T-helper 2 cell treated with Interferon-gamma antibody and Interleukin-4, amounts not matched to agents 5 μg/mL and 100 μg/mL, for 36 hours (primary cell): ENCODE results near the gene ANKRD11.

Source experiments
- DNase-seq: peaks from one replicate; pipeline ENCODE4 v3.0.0; 2021; ENCODE audit warnings: low spot score
- H3K27ac Mint-ChIP-seq: one replicate; pipeline ENCODE4 v1.8.0; 2021; ENCODE audit warnings: mild to moderate bottlenecking, mixed read lengths
- H3K27me3 Mint-ChIP-seq: one replicate; pipeline ENCODE4 v1.8.0; 2021; ENCODE audit warnings: low read depth, mixed read lengths
- H3K36me3 Mint-ChIP-seq: one replicate; pipeline ENCODE4 v1.8.0; 2021; ENCODE audit warnings: low read depth, mixed read lengths
- H3K4me1 Mint-ChIP-seq: one replicate; pipeline ENCODE4 v1.8.0; 2021; ENCODE audit warnings: low read depth, mixed read lengths
- H3K4me3 Mint-ChIP-seq: one replicate; pipeline ENCODE4 v1.8.0; 2022; ENCODE audit warnings: mild to moderate bottlenecking, moderate library complexity, mixed read lengths
- H3K9me3 Mint-ChIP-seq: one replicate; pipeline ENCODE4 v1.8.0; 2021; ENCODE audit warnings: mixed read lengths

Gene ANKRD11

DNA sequence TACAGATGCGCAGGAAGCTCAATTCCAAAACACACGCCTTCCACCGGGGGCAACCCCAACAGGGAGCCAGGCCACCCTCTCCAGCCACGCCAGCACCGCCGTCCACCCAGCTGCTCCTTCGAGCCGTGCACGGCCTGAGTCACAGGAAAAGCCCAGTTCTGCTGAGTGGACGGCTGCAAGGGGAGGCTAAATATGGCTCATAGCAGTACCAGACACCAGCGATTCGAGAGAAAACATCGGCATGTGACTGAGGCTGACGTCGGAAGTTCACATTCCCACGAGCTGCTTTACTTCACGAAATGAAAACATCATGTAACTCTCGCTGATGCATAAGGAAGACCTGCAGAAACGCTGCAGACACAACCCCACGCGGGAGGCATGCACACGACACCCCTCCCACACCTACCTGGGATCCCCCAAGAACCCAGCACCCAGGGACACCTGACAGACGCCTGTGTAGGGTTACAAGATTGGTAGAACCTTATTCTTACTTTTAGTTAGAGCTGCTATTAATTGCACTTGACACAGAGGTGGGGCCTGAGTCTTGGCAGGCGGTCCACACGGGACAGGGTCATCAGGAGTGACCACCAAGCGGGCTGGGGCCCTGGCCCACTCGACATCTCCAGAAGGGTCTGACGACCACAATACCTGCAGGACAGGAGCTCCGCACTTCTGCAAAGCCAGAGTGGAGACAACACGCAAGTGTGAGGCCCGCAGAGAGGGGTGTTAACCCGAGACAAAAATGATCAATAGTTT lies 116.8 kb downstream of the ANKRD11 start:
- Mint-ChIP-seq H3K4me1 (peaks cover 35% of the 10 kb centered on the region), H3K9me3 (no peaks in the 10 kb centered on the region), H3K4me3 (no peak overlapping the region), H3K27me3 (no peaks in the 10 kb centered on the region), H3K27ac (no peak overlapping the region), H3K36me3 (peaks cover 25% of the 10 kb centered on the region)
- no peak for DNase-seq

DNA sequence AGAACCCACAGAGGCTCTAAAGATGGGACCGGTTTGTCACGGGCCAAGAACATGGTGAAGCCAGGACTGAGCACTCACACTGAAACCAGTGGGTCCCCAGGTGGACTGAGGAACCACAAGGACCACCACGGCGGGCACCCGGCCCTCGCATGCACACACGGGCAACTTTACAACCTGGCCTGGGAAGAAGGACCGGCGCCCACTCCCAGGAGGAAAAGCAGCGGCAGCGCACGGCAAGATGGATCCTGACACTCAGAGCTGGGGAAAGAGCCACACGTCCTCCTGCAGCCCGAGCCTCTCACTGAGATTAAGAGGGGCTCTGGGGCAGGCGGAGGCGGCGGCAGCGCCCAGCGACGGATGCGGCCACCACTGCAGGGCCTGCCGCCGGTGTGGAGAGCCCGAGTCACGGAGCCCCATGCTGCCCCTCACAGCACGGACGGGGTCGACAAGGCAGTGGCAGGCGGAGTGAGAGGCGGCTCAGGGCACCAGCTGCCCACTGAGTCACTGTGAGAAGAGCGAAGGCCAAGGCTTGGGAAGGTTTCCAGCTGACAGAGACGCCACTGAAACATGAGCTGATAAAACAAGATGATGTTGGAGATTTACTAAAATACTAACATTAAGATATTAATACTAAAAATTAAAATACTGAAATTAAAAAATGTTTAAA lies 118.3 kb downstream of the ANKRD11 start:
- Mint-ChIP-seq H3K4me1 (peaks cover 32% of the 10 kb centered on the region), H3K9me3 (no peaks in the 10 kb centered on the region), H3K4me3 (no peak overlapping the region), H3K36me3 (peaks cover 19% of the 10 kb centered on the region), H3K27me3 (no peaks in the 10 kb centered on the region), H3K27ac (no peak overlapping the region)
- DNase-seq = no peak

DNA sequence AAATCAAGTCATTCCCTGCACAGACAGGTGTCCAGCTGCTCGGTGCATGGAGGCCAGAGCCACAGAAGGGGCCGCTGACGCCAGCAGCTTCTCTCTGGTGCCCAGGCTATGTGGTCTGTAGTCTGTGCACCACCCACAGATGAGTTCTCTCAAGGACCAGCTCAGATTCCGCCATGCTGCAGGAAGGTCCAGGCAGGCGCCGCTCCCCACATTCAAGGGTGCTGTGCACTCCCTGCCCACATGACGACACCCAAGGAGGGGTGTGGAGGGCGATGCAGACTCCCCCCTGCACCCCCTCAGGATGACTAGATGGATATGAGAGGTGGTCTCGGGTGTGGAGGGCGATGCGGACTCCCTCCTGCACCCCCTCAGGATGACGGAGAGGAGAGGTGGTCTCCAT lies 119.0 kb downstream of the ANKRD11 start:
- Mint-ChIP-seq H3K27me3 (no peaks in the 10 kb centered on the region), H3K27ac (no peak overlapping the region), H3K36me3 (peaks cover 13% of the 10 kb centered on the region), H3K9me3 (no peaks in the 10 kb centered on the region), H3K4me3 (no peak overlapping the region), H3K4me1 (peaks cover 34% of the 10 kb centered on the region)
- no peak for DNase-seq

DNA sequence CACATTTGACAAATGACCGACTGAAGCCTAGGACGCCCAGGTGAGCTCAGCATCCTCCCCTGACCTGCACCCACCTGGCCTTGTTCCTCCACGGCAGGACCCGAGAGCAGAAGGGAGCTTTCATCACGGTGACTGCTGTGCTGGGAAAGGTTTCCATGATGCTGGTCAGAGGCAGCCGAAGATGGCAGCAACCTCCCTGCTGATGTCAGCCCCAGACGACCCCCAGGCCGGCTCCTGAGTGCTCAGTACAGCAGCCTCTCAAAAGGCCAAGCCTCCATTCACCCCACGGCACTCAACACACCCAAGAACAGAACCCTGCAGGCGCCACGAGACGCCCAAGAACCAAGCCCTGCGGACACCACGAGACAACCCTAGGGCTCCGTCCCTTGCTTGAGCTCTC lies 119.8 kb downstream of the ANKRD11 start:
- H3K27me3 Mint-ChIP-seq = no peaks in the 10 kb centered on the region
- H3K27ac Mint-ChIP-seq = no peak overlapping the region
- H3K4me3 Mint-ChIP-seq = no peak overlapping the region
- H3K36me3 Mint-ChIP-seq = peaks cover 14% of the 10 kb centered on the region
- peaks cover 39% of the 10 kb centered on the region for H3K4me1 Mint-ChIP-seq
- DNase-seq = no peak
- no peaks in the 10 kb centered on the region for H3K9me3 Mint-ChIP-seq

DNA sequence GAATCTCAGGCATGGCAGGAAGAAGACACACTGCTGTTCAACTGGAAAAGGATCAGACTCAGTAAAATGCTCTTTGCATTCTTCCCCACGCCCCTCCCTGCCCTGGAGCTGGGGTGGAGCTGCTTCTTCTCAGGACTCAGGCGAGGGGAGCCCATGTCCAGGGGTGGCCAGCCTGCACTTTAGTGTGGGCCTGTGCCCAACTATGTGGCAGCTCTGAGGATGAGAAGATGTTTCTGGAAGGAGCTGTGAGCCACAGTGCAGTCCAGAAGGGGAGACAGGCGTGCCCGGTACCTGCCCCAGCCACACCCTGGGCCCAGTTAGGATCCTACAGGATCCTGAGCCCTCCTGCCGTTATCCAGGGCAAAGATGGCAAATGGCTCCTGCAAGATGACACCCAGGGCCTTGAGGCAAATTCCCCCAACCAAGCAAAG lies 120.3 kb downstream of the ANKRD11 start:
- Mint-ChIP-seq H3K9me3 (no peaks in the 10 kb centered on the region), H3K4me1 (peaks cover 43% of the 10 kb centered on the region), H3K36me3 (peaks cover 18% of the 10 kb centered on the region), H3K27me3 (no peaks in the 10 kb centered on the region), H3K4me3 (no peak overlapping the region), H3K27ac (no peak overlapping the region)
- no peak for DNase-seq

DNA sequence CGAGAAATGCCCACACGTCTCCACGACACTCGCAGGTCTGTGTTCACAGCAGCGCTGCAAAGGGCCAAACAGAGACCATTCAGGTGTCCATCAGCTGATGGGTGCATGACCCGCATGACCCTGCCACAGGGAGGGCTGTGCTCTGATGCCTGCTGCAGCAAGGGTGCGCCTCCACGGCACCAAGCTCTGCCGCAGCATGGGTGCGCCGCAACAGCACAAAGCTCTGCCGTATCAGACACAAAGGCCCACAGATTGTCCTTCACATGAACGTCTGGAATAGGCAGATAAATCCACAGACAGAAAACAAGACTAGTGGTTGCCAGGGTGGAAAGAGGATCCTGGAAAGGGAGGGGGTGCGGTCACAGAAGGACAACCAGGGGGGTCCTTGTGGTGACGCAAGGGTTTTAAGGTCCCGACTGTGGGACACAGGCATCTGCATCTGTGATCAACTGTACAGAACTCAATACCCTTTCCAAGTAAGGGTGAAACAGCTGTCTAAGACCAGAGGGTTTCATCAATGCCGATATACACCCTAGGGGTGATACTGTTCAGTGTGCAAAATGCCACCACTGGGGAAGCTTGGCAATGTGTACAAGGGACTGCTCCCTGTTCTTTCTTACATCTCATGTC lies 121.0 kb downstream of the ANKRD11 start:
- Mint-ChIP-seq H3K4me1 (peaks cover 47% of the 10 kb centered on the region), H3K27ac (peak overlapping the region; percentile 45), H3K9me3 (no peaks in the 10 kb centered on the region), H3K36me3 (peaks cover 17% of the 10 kb centered on the region), H3K27me3 (no peaks in the 10 kb centered on the region), H3K4me3 (no peak overlapping the region)
- DNase-seq = no peak

DNA sequence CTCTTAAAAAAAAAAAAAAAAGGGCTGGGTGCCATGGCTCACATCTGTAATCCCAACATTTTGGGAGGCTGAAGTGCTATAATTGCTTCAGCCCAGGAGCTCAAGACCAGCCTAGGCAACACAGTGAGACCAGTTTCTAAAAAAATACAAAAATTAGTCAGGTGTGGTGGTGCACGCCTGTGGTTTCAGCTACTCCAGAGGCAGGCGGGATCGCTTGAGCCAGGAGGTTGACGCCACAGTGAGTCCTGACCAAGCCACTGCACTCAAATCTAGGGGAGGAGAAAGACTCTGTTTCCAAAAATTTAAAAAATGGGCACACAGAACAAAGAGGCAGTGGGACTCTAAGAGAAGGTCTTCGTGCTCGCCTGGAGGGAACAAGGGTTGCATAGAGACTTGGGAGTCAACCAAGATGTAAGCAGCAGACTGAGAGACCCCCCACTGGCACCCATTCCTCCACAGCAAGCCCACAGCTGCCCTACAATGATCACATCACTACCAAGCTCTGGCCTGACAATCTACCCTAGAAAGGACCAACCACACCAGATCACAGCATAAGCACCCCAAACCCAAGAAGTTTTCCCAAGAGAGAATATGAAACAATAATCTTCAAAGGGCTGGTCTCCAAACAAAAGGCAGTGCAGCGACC lies 121.6 kb downstream of the ANKRD11 start:
- Mint-ChIP-seq H3K9me3 (no peaks in the 10 kb centered on the region), H3K4me1 (peaks cover 53% of the 10 kb centered on the region), H3K36me3 (peaks cover 20% of the 10 kb centered on the region), H3K4me3 (no peak overlapping the region), H3K27me3 (no peaks in the 10 kb centered on the region), H3K27ac (peak overlapping the region; percentile 75)
- no peak for DNase-seq

DNA sequence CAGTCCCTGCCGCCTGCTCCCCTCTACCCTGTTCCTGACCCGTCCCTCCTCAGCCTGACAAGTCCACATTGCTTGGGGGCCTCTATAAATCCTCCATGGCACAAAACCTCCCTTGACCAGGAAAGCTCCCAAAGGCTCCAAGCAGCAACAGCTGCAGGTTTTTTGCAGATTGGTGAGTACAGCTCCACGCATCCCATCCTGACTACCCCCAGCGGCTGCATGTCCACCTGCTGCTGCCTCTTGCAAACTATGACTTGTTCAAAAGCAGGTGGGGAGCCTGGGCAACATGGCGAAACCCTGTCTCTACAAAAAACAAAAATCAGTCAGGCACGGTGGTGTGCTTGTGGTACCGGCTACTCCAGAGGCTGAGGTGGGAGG lies 122.8 kb downstream of the ANKRD11 start:
- Mint-ChIP-seq H3K9me3 (no peaks in the 10 kb centered on the region), H3K27me3 (no peaks in the 10 kb centered on the region), H3K4me3 (no peak overlapping the region), H3K4me1 (peaks cover 59% of the 10 kb centered on the region), H3K36me3 (peaks cover 18% of the 10 kb centered on the region), H3K27ac (no peak overlapping the region)
- DNase-seq = no peak

DNA sequence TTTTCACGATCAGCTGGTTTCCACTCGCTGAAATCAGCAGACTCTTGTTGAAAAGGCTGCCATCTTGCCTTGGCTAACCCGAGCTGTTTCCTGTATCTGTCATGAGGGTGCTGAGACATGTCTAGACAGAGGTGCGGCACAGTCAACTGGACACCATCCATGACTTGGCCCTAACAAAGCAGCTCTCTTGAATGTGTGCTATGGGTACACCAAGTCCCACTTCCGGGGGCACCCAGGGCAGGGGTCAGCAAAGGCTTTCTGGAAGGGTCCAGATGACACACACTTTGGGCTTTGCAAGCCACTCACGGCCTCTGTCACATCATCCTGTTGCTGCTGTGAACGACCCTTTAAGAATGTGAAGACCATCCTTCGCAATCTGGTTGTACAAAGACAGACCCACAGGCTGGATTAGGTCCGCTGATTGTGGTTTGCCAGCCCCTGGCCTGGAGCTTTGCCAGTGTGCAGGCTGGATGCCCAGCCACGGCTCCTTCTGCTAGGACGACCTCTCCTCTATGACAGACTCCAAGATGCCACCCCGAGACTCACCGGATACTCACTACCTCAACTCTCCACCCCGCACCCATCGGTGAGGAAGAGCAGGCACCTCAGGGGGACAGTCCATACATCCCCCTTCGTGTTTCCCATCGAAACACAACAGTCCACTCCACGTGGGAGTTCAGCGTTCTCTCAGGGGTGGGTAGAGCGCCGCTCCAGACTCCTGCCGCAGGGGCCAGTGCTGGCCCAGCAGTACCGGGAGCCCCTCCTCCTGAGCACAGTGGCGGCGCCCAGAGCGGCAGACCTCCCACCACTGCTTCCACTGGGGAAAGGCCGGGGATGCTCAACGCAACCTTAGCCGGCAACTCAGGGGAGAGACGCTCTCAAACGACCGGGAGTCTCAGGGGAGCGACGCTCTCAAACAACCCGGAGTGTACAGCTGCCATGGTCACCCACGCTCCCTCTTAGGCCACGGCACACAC lies 123.5 kb downstream of the ANKRD11 start:
- Mint-ChIP-seq H3K27me3 (no peaks in the 10 kb centered on the region), H3K4me3 (no peak overlapping the region), H3K9me3 (no peaks in the 10 kb centered on the region), H3K36me3 (peaks cover 18% of the 10 kb centered on the region), H3K4me1 (peaks cover 64% of the 10 kb centered on the region), H3K27ac (no peak overlapping the region)
- no peak for DNase-seq

DNA sequence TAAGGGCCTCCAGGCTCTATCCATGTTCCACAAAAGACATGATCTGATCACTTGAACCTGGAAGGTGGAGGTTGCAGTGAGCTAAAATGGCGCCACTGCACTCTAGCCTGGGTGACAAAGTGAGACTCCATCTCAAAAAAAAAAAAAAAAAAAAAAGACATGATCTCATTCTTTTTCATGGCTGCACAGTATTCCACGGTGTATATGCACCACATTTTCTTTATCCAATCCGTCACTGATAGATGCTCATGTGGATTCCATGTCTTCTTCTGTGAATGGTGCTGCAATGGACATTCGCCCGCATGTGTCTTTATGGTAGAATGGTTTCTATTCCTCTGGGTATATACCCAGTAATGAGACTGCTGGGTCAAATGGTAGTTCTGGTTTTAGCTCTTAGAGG lies 124.4 kb downstream of the ANKRD11 start:
- Mint-ChIP-seq H3K4me3 (no peak overlapping the region), H3K27ac (peak overlapping the region; percentile 57), H3K4me1 (peaks cover 70% of the 10 kb centered on the region), H3K36me3 (peaks cover 18% of the 10 kb centered on the region), H3K27me3 (no peaks in the 10 kb centered on the region), H3K9me3 (no peaks in the 10 kb centered on the region)
- DNase-seq = no peak

DNA sequence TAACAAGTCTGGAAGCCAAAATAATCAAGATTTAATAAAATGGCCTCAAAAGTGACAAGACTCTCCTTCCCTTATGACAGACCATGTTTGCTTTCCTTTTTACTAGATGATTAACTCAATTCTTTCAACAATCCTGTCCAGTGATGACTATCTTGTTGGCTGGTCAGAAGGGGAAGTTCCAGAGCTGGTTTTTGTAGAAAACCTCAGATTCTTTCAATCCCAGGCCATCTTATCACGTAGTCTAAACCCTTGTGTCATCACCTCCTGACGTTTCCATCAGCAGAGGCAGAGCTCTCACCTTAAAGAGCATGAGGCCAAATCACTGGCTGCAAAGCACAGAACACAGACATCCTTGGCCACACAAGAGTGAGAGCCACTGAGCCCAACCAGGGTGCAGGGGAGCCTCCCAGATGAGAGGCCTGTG lies 125.3 kb downstream of the ANKRD11 start:
- Mint-ChIP-seq H3K4me1 (peaks cover 75% of the 10 kb centered on the region), H3K36me3 (peaks cover 14% of the 10 kb centered on the region), H3K9me3 (no peaks in the 10 kb centered on the region), H3K27ac (peak overlapping the region; percentile 82), H3K4me3 (no peak overlapping the region), H3K27me3 (no peaks in the 10 kb centered on the region)
- no peak for DNase-seq

DNA sequence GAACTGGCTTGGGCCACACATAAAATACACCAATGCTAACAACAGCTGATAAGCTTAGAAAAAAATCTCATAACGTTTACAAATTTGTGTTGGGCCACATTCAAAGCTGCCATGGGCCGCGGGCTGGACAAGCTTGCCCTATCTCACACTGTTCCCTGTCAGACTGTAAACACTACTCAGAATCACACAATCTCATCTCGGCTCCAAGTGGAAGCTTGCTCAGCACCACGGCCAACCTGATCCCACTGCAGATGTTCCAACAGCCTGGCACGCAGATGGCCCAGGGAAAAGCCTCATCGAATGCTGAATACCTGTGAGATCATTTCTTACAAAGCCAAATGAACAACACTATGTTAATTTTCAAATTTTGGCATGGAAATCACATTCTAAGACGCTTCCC lies 125.8 kb downstream of the ANKRD11 start:
- peak overlapping the region; percentile 82 for H3K27ac Mint-ChIP-seq
- peaks cover 14% of the 10 kb centered on the region for H3K36me3 Mint-ChIP-seq
- DNase-seq = no peak
- H3K4me3 Mint-ChIP-seq = peak overlapping the region; percentile 45
- peaks cover 74% of the 10 kb centered on the region for H3K4me1 Mint-ChIP-seq
- H3K27me3 Mint-ChIP-seq = no peaks in the 10 kb centered on the region
- H3K9me3 Mint-ChIP-seq = no peaks in the 10 kb centered on the region
